Activated T-helper 2 cell treated with anti-CD3 and anti-CD28 coated beads, Interferon-gamma antibody, Interleukin-2, Interleukin-4, amounts not matched to agents 10 μg/mL and 5 μg/mL and 100 μg/mL, durations not matched to agents 14 hours and 24 hours and 36 hours (primary cell): ENCODE data around the gene PTPRG. TPM values are rescaled to one million over a fixed set of nuclear protein-coding genes. Genes with fewer than 3 reads are reported as not detected.

Experiments used
- DNase-seq: peaks from one replicate; pipeline ENCODE4 v3.0.0; 2021; ENCODE audit warnings: low spot score
- H3K27ac Mint-ChIP-seq: one replicate; pipeline ENCODE4 v1.8.0; 2021; ENCODE audit warnings: mixed read lengths
- H3K27me3 Mint-ChIP-seq: one replicate; pipeline ENCODE4 v1.8.0; 2021; ENCODE audit warnings: low read depth, mixed read lengths
- H3K36me3 Mint-ChIP-seq: one replicate; pipeline ENCODE4 v1.8.0; 2021; ENCODE audit warnings: low read depth, mixed read lengths
- H3K4me1 Mint-ChIP-seq: one replicate; pipeline ENCODE4 v1.8.0; 2021; ENCODE audit warnings: low read depth, mixed read lengths
- H3K4me3 Mint-ChIP-seq: one replicate; pipeline ENCODE4 v1.8.0; 2021; ENCODE audit warnings: low read depth, mild to moderate bottlenecking, moderate library complexity, mixed read lengths
- H3K9me3 Mint-ChIP-seq: one replicate; pipeline ENCODE4 v1.8.0; 2021; ENCODE audit warnings: mixed read lengths
- intact Hi-C: fragments of 100-400 bp; cut with micrococcal nuclease; formaldehyde crosslinking; loops from one replicate; pipeline ENCODE4 v1.15.1; 2023
- total RNA-seq: library from RNA; stranded (reverse); gene quantifications from 2 replicates; pipeline ENCODE4 v1.2.3, GENCODE V29; 2022

Gene PTPRG
- total RNA-seq, 1 donor from 2014 or later: 5.1 TPM

GRCh38 chr3:62048577-62048976 is 487.2 kb downstream of the PTPRG start:
- no peak overlapping the region for H3K27ac Mint-ChIP-seq
- DNase-seq: no peak
- intact Hi-C loops: no loop called here
- H3K4me1 Mint-ChIP-seq: no peaks in the 10 kb centered on the region
- no peaks in the 10 kb centered on the region for H3K27me3 Mint-ChIP-seq
- H3K36me3 Mint-ChIP-seq: no peaks in the 10 kb centered on the region
- no peaks in the 10 kb centered on the region for H3K9me3 Mint-ChIP-seq
- H3K4me3 Mint-ChIP-seq: no peak overlapping the region

GRCh38 chr3:62049033-62049432 is 487.7 kb downstream of the PTPRG start:
- H3K27me3 Mint-ChIP-seq: no peaks in the 10 kb centered on the region

GRCh38 chr3:62051506-62051905 is 490.1 kb downstream of the PTPRG start:
- Mint-ChIP-seq H3K4me1 (no peaks in the 10 kb centered on the region), H3K4me3 (no peak overlapping the region), H3K36me3 (no peaks in the 10 kb centered on the region), H3K27ac (no peak overlapping the region), H3K9me3 (no peaks in the 10 kb centered on the region), H3K27me3 (no peaks in the 10 kb centered on the region)
- no peak for DNase-seq
- intact Hi-C loops: no loop called here

More at GRCh38 chr3:62049033-62049432, 487.7 kb downstream of the PTPRG start:
- no peaks in the 10 kb centered on the region for H3K4me1 Mint-ChIP-seq
- no peak overlapping the region for H3K4me3 Mint-ChIP-seq
- no peaks in the 10 kb centered on the region for H3K36me3 Mint-ChIP-seq
- DNase-seq: no peak
- no peaks in the 10 kb centered on the region for H3K9me3 Mint-ChIP-seq
- intact Hi-C loops: no loop called here
- H3K27ac Mint-ChIP-seq: no peak overlapping the region

- no peaks in the 10 kb centered on the region for H3K9me3 Mint-ChIP-seq
- intact Hi-C loops: no loop called here
- no peaks in the 10 kb centered on the region for H3K27me3 Mint-ChIP-seq
- H3K4me3 Mint-ChIP-seq: no peak overlapping the region
- H3K4me1 Mint-ChIP-seq: no peaks in the 10 kb centered on the region
- no peak overlapping the region for H3K27ac Mint-ChIP-seq
- DNase-seq: no peak
- H3K36me3 Mint-ChIP-seq: no peaks in the 10 kb centered on the region
These were observed 491.0 kb downstream of the PTPRG start for GRCh38 chr3:62052331-62052730.

GRCh38 chr3:62056658-62057057 is 495.3 kb downstream of the PTPRG start:
- Mint-ChIP-seq H3K36me3 (no peaks in the 10 kb centered on the region), H3K27me3 (no peaks in the 10 kb centered on the region), H3K9me3 (no peaks in the 10 kb centered on the region), H3K4me1 (no peaks in the 10 kb centered on the region), H3K27ac (no peak overlapping the region), H3K4me3 (no peak overlapping the region)
- no peak for DNase-seq
- intact Hi-C loops: no loop called here

- H3K4me1 Mint-ChIP-seq: no peaks in the 10 kb centered on the region
- H3K27me3 Mint-ChIP-seq: no peaks in the 10 kb centered on the region
- DNase-seq: no peak
- H3K4me3 Mint-ChIP-seq: no peak overlapping the region
- no peaks in the 10 kb centered on the region for H3K9me3 Mint-ChIP-seq
- no peaks in the 10 kb centered on the region for H3K36me3 Mint-ChIP-seq
- no peak overlapping the region for H3K27ac Mint-ChIP-seq
- intact Hi-C loops: no loop called here
These were observed 496.1 kb downstream of the PTPRG start for GRCh38 chr3:62057339-62058047.

GRCh38 chr3:62065985-62066693 is 504.8 kb downstream of the PTPRG start:
- Mint-ChIP-seq H3K4me3 (no peak overlapping the region), H3K36me3 (no peaks in the 10 kb centered on the region), H3K27me3 (no peaks in the 10 kb centered on the region)

GRCh38 chr3:62068337-62068736 is 507.0 kb downstream of the PTPRG start:
- H3K27me3 Mint-ChIP-seq: no peaks in the 10 kb centered on the region
- no peaks in the 10 kb centered on the region for H3K36me3 Mint-ChIP-seq
- intact Hi-C loops: no loop called here
- H3K4me3 Mint-ChIP-seq: no peak overlapping the region
- no peak for DNase-seq
- no peak overlapping the region for H3K27ac Mint-ChIP-seq
- no peaks in the 10 kb centered on the region for H3K4me1 Mint-ChIP-seq
- no peaks in the 10 kb centered on the region for H3K9me3 Mint-ChIP-seq

More at GRCh38 chr3:62065985-62066693, 504.8 kb downstream of the PTPRG start:
- Mint-ChIP-seq H3K4me1 (no peaks in the 10 kb centered on the region), H3K9me3 (no peaks in the 10 kb centered on the region), H3K27ac (no peak overlapping the region)
- intact Hi-C loops: no loop called here
- DNase-seq: no peak

- Mint-ChIP-seq H3K27ac (no peak overlapping the region), H3K4me1 (no peaks in the 10 kb centered on the region), H3K4me3 (no peak overlapping the region), H3K27me3 (no peaks in the 10 kb centered on the region), H3K9me3 (no peaks in the 10 kb centered on the region), H3K36me3 (no peaks in the 10 kb centered on the region)
- intact Hi-C loops: no loop called here
- DNase-seq: no peak
These were observed 509.5 kb downstream of the PTPRG start for GRCh38 chr3:62070891-62071290.

GRCh38 chr3:62073038-62073437 is 511.7 kb downstream of the PTPRG start:
- DNase-seq: no peak
- intact Hi-C loops: no loop called here

GRCh38 chr3:62084558-62084957 is 523.2 kb downstream of the PTPRG start:
- Mint-ChIP-seq H3K27ac (no peak overlapping the region), H3K36me3 (no peaks in the 10 kb centered on the region), H3K4me1 (no peaks in the 10 kb centered on the region), H3K9me3 (no peaks in the 10 kb centered on the region), H3K27me3 (no peaks in the 10 kb centered on the region), H3K4me3 (no peak overlapping the region)
- intact Hi-C loops: no loop called here
- no peak for DNase-seq

More at GRCh38 chr3:62073038-62073437, 511.7 kb downstream of the PTPRG start:
- no peaks in the 10 kb centered on the region for H3K9me3 Mint-ChIP-seq
- H3K4me3 Mint-ChIP-seq: no peak overlapping the region
- no peaks in the 10 kb centered on the region for H3K27me3 Mint-ChIP-seq
- no peak overlapping the region for H3K27ac Mint-ChIP-seq
- no peaks in the 10 kb centered on the region for H3K36me3 Mint-ChIP-seq
- H3K4me1 Mint-ChIP-seq: no peaks in the 10 kb centered on the region

- no peaks in the 10 kb centered on the region for H3K27me3 Mint-ChIP-seq
- intact Hi-C loops: no loop called here
- H3K9me3 Mint-ChIP-seq: no peaks in the 10 kb centered on the region
These were observed 527.2 kb downstream of the PTPRG start for GRCh38 chr3:62088472-62089104.

GRCh38 chr3:62090066-62090465 is 528.7 kb downstream of the PTPRG start:
- no peak for DNase-seq
- Mint-ChIP-seq H3K27ac (no peak overlapping the region), H3K27me3 (no peaks in the 10 kb centered on the region), H3K36me3 (no peaks in the 10 kb centered on the region), H3K4me1 (no peaks in the 10 kb centered on the region), H3K9me3 (no peaks in the 10 kb centered on the region), H3K4me3 (no peak overlapping the region)
- intact Hi-C loops: no loop called here

More at GRCh38 chr3:62088472-62089104, 527.2 kb downstream of the PTPRG start:
- no peaks in the 10 kb centered on the region for H3K4me1 Mint-ChIP-seq
- no peak overlapping the region for H3K27ac Mint-ChIP-seq
- DNase-seq: no peak
- H3K4me3 Mint-ChIP-seq: no peak overlapping the region
- no peaks in the 10 kb centered on the region for H3K36me3 Mint-ChIP-seq
